NCI-H2081 (cell line): ENCODE measurements around the gene COX19.
"Not testable (repeated sequence)": the region's sequence is repeated elsewhere in the genome, so short reads cannot be mapped to it uniquely, and the experiment has no call there.

Source experiments
- DNase-seq, 2 experiments: peaks; one replicate each; lab custom pipeline; 2025; lab: John Stamatoyannopoulos, UW

COX19 gene

GRCh38 chr7:960972-961371 lies 14.4 kb downstream of the COX19 start:
- not testable (repeated sequence) for DNase-seq

- DNase-seq: no peak
Measured at GRCh38 chr7:960269-960871, 15.0 kb downstream of the COX19 start.

- not testable (repeated sequence) for DNase-seq
Measured at GRCh38 chr7:959740-960139, 15.6 kb downstream of the COX19 start.

- DNase-seq: no peak
Measured at GRCh38 chr7:959271-959670, 16.1 kb downstream of the COX19 start.

GRCh38 chr7:958221-959200 lies 16.8 kb downstream of the COX19 start:
- no peak for DNase-seq

- no peak for DNase-seq
Measured at GRCh38 chr7:957418-958220, 17.7 kb downstream of the COX19 start.

GRCh38 chr7:956031-956430 lies 19.3 kb downstream of the COX19 start:
- no peak for DNase-seq

GRCh38 chr7:954330-955238 lies 20.8 kb downstream of the COX19 start, which contains the start of gene ADAP1:
TSS of gene ADAP1 (minus strand) at chr7:954680. CDS start at chr7:954477, 203 bp downstream.
- peak in 1 of 2 experiments; percentile 48 for DNase-seq

GRCh38 chr7:953547-954327 lies 21.6 kb downstream of the COX19 start:
- DNase-seq: peak in 1 of 2 experiments; percentile 30

GRCh38 chr7:952548-953441 lies 22.6 kb downstream of the COX19 start:
- DNase-seq: no peak

GRCh38 chr7:951881-952547 lies 23.3 kb downstream of the COX19 start:
- DNase-seq: no peak

GRCh38 chr7:949021-949934 lies 26.1 kb downstream of the COX19 start:
- no peak for DNase-seq

- DNase-seq: no peak
Measured at GRCh38 chr7:947391-948210, 27.7 kb downstream of the COX19 start.

GRCh38 chr7:946256-946996 lies 28.9 kb downstream of the COX19 start:
- DNase-seq: no peak

GRCh38 chr7:945556-946255 lies 29.6 kb downstream of the COX19 start:
- no peak for DNase-seq
